ENCODE measurements around the gene LMO2. TPM values are rescaled to one million over a fixed set of nuclear protein-coding genes. Genes with fewer than 3 reads are reported as not detected.

LMO2 gene
- total RNA-seq, 2 donors from 2014 or later, result 1.1 to 1.2 TPM

- no peak overlapping the region for H3K4me3 Mint-ChIP-seq
- no peak for DNase-seq
- Histone ChIP-seq H3K4me1 (ENCODE audit: control insufficient read depth, insufficient read depth, low read length) (no peaks in the 10 kb centered on the region), H3K27ac (ENCODE audit: low read depth, low read length) (no peak overlapping the region), H3K9me3 (ENCODE audit: control insufficient read depth, low read length) (no peaks in the 10 kb centered on the region), H3K36me3 (ENCODE audit: control insufficient read depth, insufficient read depth, low read length) (no peaks in the 10 kb centered on the region), H3K27me3 (ENCODE audit: control insufficient read depth, insufficient read depth, low read length, poor library complexity, severe bottlenecking) (peaks cover 54% of the 10 kb centered on the region), H3K9ac (ENCODE audit: extremely low read depth, low read length, poor library complexity, severe bottlenecking) (no peak overlapping the region), H3K4me3 (ENCODE audit: low read length) (no peak overlapping the region)
- WGBS, 2 experiments (ENCODE audit: insufficient coverage in 1 of 2, insufficient read length in 1 of 2), result 84 to 92% methylated on average over 2 to 3 of the region's 3 CpGs
- H3K4me1 Mint-ChIP-seq, result peaks cover 10% of the 10 kb centered on the region
- peaks cover 20% of the 10 kb centered on the region for H3K27me3 Mint-ChIP-seq (ENCODE audit: insufficient read depth)
- H3K27ac Mint-ChIP-seq, result no peak overlapping the region
- H3K36me3 Mint-ChIP-seq (ENCODE audit: low read depth), result no peaks in the 10 kb centered on the region
- TF ChIP-seq CTCF (conservative IDR thresholded peaks at IDR 0.05), result no peak
- no peaks in the 10 kb centered on the region for H3K9me3 Mint-ChIP-seq
These were observed 14.8 kb downstream of the LMO2 start for GRCh38 chr11:33877038-33877437.

- WGBS, 2 experiments (ENCODE audit: insufficient coverage in 1 of 2, insufficient read length in 1 of 2), result 99 to 100% methylated on average over 1 to 2 of the region's 2 CpGs
- no peak overlapping the region for H3K4me3 ChIP-seq (ENCODE audit: low read length)
- no peak overlapping the region for H3K27ac Mint-ChIP-seq
- no peak for TF ChIP-seq CTCF (conservative IDR thresholded peaks at IDR 0.05)
- H3K27me3 Mint-ChIP-seq (ENCODE audit: insufficient read depth), result peaks cover 28% of the 10 kb centered on the region
- no peak overlapping the region for H3K27ac ChIP-seq (ENCODE audit: low read depth, low read length)
- H3K9me3 ChIP-seq (ENCODE audit: control insufficient read depth, low read length), result no peaks in the 10 kb centered on the region
- H3K4me1 Mint-ChIP-seq, result peaks cover 7% of the 10 kb centered on the region
- H3K9me3 Mint-ChIP-seq, result no peaks in the 10 kb centered on the region
- no peak overlapping the region for H3K9ac ChIP-seq (ENCODE audit: extremely low read depth, low read length, poor library complexity, severe bottlenecking)
- peaks cover 60% of the 10 kb centered on the region for H3K27me3 ChIP-seq (ENCODE audit: control insufficient read depth, insufficient read depth, low read length, poor library complexity, severe bottlenecking)
- H3K36me3 Mint-ChIP-seq (ENCODE audit: low read depth), result no peaks in the 10 kb centered on the region
- no peaks in the 10 kb centered on the region for H3K36me3 ChIP-seq (ENCODE audit: control insufficient read depth, insufficient read depth, low read length)
- no peaks in the 10 kb centered on the region for H3K4me1 ChIP-seq (ENCODE audit: control insufficient read depth, insufficient read depth, low read length)
- H3K4me3 Mint-ChIP-seq, result no peak overlapping the region
- no peak for DNase-seq
These were observed 16.1 kb downstream of the LMO2 start for GRCh38 chr11:33875621-33876294.

GRCh38 chr11:33874910-33875490, 16.9 kb downstream of the LMO2 start:
- no peak for TF ChIP-seq CTCF (conservative IDR thresholded peaks at IDR 0.05)
- Histone ChIP-seq H3K4me1 (ENCODE audit: control insufficient read depth, insufficient read depth, low read length) (no peaks in the 10 kb centered on the region), H3K36me3 (ENCODE audit: control insufficient read depth, insufficient read depth, low read length) (no peaks in the 10 kb centered on the region), H3K27me3 (ENCODE audit: control insufficient read depth, insufficient read depth, low read length, poor library complexity, severe bottlenecking) (peaks cover 63% of the 10 kb centered on the region), H3K9me3 (ENCODE audit: control insufficient read depth, low read length) (no peaks in the 10 kb centered on the region), H3K9ac (ENCODE audit: extremely low read depth, low read length, poor library complexity, severe bottlenecking) (no peak overlapping the region), H3K27ac (ENCODE audit: low read depth, low read length) (no peak overlapping the region), H3K4me3 (ENCODE audit: low read length) (no peak overlapping the region)
- Mint-ChIP-seq H3K4me1 (peaks cover 10% of the 10 kb centered on the region), H3K27ac (no peak overlapping the region), H3K4me3 (no peak overlapping the region), H3K9me3 (no peaks in the 10 kb centered on the region), H3K36me3 (ENCODE audit: low read depth) (no peaks in the 10 kb centered on the region), H3K27me3 (ENCODE audit: insufficient read depth) (peaks cover 34% of the 10 kb centered on the region)
- 90 to 93% methylated on average over 10 to 12 of the region's 12 CpGs for WGBS, 2 experiments (ENCODE audit: insufficient coverage in 1 of 2, insufficient read length in 1 of 2)
- no peak for DNase-seq
